NCI-H1436 treated with DMSO at 0.1 percent for 48 hours (cell line): ENCODE data around the gene LRP4.

Experiments
- DNase-seq: peaks from one replicate; lab custom pipeline; 2025; lab: John Stamatoyannopoulos, UW

LRP4 gene

GRCh38 chr11:46895821-46896220 lies 22.5 kb downstream of the LRP4 start:
- no peak for DNase-seq

GRCh38 chr11:46894961-46895360 lies 23.4 kb downstream of the LRP4 start:
- no peak for DNase-seq

GRCh38 chr11:46894506-46894905 lies 23.8 kb downstream of the LRP4 start:
- no peak for DNase-seq

- DNase-seq, result no peak
These were observed 25.5 kb downstream of the LRP4 start for GRCh38 chr11:46892838-46893237.

- no peak for DNase-seq
These were observed 26.2 kb downstream of the LRP4 start for GRCh38 chr11:46892109-46892508.

- DNase-seq, result no peak
These were observed 27.7 kb downstream of the LRP4 start for GRCh38 chr11:46890665-46891064.

GRCh38 chr11:46889689-46890475 lies 28.5 kb downstream of the LRP4 start:
- DNase-seq, result no peak

- no peak for DNase-seq
These were observed 29.1 kb downstream of the LRP4 start for GRCh38 chr11:46889251-46889650.

- no peak for DNase-seq
These were observed 29.7 kb downstream of the LRP4 start for GRCh38 chr11:46888636-46889035.

- no peak for DNase-seq
These were observed 32.1 kb downstream of the LRP4 start for GRCh38 chr11:46886211-46886610.

GRCh38 chr11:46879056-46879585 lies 39.2 kb downstream of the LRP4 start:
- DNase-seq, result no peak

GRCh38 chr11:46877580-46877979 lies 40.8 kb downstream of the LRP4 start:
- DNase-seq, result no peak

- DNase-seq, result no peak
These were observed 41.9 kb downstream of the LRP4 start for GRCh38 chr11:46876471-46876870.

GRCh38 chr11:46874586-46874985 lies 43.8 kb downstream of the LRP4 start:
- DNase-seq, result no peak

- no peak for DNase-seq
These were observed 49.4 kb downstream of the LRP4 start for GRCh38 chr11:46868912-46869311.

- DNase-seq, result no peak
These were observed 53.0 kb downstream of the LRP4 start for GRCh38 chr11:46865340-46865739.

- DNase-seq, result no peak
These were observed 58.1 kb downstream of the LRP4 start for GRCh38 chr11:46860218-46860617.

- no peak for DNase-seq
These were observed 59.3 kb downstream of the LRP4 start for GRCh38 chr11:46858920-46859546.

GRCh38 chr11:46857666-46858065 lies 60.7 kb downstream of the LRP4 start:
- DNase-seq, result no peak

GRCh38 chr11:46856605-46857343 lies 61.6 kb downstream of the LRP4 start:
- DNase-seq, result no peak

- DNase-seq, result no peak
These were observed 62.5 kb downstream of the LRP4 start for GRCh38 chr11:46855863-46856262.

- no peak for DNase-seq
These were observed 63.2 kb downstream of the LRP4 start for GRCh38 chr11:46855167-46855566.
